SK-MEL-5 (cell line): ENCODE measurements around the gene FRS3. TPM values are rescaled to one million over a fixed set of nuclear protein-coding genes. Genes with fewer than 3 reads are reported as not detected.

Experiments
- DNase-seq: peaks from one replicate; pipeline ENCODE4 v3.0.0-alpha.2; 2016; ENCODE audit warnings: low read depth, low spot score
- in situ Hi-C: cut with HindIII; loops from 2 replicates; pipeline ENCODE4 v1.10.0; 2016; ENCODE audit warnings: low sequenced_read_pairs, high pct_unique_total_duplicates, low pct_unique_long_range_greater_than_20kb
- total RNA-seq: library from RNA; depleted of rRNA; stranded (reverse); fragments of >200 nt; shearing (Covaris generic); gene quantifications from 2 replicates; pipeline ENCODE4 v1.2.3, GENCODE V29; 2014

Gene FRS3
- total RNA-seq, 1 experiment from 2014 or later: 0.61 TPM

DNA sequence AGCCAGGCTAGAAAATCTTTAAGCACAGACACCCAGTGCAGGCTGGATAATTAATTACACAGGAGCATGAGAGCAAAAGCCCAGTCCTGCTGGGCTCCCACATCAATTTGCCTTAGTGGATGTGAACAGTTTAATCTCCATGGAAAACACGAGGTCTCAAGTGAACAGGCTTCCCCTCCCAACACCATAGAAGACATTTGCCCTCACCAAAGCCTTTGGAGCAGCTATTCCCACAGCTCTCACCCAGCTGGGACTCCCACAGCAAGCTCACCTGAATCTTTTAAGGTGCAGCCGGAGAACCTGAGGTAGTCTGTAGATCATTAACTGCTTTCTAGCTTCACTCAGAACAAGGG lies 19.8 kb upstream of the FRS3 start:
- in situ Hi-C loops: no loop called here
- DNase-seq: no peak

DNA sequence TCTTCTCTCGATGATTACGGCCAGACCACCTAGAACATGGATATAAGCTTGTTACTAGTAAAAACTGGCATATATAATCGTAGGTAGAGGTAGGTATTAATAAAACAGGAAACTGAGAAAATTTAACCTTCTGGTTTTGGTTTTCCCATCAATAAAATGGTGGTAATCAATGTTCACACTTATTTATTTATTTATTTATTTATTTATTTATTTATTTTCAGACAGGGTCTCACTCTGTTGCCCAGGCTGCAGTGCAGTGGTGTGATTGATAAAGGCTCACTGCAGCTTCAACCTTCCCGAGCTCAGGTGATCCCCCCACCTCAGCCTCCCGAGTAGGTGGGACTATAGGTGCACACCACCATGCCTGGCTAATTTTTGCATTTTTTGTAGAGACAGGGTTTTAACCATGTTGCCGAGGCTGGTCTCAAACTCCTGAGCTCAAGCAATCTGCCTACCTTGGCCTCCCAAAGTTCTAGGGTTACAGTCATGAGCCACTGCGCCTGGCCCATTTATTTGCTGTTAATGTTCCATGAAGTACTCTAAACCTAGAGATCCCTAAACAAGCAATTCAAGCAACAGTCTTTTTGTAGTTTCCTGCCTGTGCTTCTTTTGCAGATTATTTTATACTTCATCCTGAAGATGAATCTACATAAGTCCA lies 19.3 kb upstream of the FRS3 start:
- in situ Hi-C loops: no loop called here

DNA sequence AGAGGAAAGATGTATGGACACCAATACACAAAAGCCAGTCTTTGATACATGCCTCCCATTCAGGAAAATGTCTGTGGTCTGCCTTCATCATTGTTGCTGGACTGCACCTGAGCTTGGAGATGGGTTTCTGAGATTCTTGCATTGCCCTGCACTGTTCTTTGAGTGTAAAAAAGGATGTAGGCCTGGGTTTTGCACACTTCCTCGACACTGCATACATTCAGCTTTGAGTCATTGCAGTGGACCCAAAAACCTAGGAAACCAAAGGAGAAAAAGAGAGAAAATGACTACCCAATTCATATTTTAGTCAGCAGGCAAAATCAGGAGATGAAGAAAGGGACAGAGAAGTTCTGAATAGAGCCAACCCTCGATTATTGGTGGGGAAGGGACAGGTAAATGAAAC lies 16.8 kb upstream of the FRS3 start:
- DNase-seq: no peak
- in situ Hi-C loops: no loop called here

More for the DNA sequence above, 19.3 kb upstream of the FRS3 start:
- DNase-seq: no peak

DNA sequence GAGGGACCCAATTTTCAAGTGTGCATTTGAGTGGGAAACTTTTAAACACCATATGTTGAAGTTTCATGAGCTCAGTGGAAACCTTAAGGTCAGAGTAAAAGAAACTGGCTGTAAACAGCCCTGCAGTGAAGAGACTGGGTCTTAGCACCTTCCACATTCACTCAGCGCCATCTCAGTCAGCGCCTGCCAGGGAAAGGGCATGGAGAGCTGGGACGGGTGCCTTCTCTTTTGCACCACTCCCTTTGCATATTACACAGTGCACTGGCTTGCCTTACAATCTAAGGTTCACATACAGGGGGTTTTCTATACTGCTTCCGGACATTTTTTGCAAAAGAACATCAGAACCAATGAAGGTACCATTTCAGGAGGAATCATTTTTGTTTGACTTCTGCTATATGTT lies 12.3 kb upstream of the FRS3 start:
- in situ Hi-C loops: no loop called here
- DNase-seq: no peak

DNA sequence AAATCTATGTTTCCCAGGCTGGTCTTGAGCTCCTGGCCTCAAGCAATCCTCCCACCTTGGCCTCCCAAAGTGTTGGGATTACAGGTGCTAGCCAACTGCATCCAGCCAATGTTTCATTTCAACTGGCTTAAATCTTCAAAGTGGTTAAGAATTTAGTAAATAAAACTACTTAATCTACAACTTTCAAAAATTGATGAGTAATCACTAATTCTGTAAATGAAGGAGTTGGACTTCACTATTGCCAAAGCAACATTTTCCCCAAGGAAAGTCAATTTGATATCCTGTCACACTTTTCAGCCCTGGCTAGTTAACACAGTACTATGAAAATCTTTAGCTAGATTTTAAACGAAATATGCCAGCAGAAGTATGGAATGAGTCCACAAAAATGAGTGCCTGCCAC lies 11.6 kb upstream of the FRS3 start:
- in situ Hi-C loops: no loop called here
- no peak for DNase-seq

DNA sequence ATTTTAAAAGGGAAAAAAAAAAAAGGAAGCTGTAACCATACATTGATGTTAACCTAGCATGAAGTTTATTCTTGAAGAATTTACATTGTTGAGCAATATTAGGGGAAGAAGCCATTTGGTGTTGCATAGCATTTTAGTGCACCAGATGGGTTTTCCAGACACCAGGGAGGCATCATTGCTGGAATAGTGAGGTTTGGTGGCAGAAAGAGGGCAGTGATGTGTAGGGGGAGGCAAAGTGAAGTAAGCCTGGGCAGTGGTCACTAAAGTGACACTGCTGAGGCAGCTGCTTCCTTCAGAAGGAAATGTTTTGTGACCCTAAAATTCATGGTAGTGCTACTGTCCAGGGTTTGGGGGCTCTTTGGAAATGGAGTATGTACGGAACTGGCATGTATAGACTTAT lies 10.3 kb upstream of the FRS3 start:
- in situ Hi-C loops: no loop called here
- DNase-seq: no peak

DNA sequence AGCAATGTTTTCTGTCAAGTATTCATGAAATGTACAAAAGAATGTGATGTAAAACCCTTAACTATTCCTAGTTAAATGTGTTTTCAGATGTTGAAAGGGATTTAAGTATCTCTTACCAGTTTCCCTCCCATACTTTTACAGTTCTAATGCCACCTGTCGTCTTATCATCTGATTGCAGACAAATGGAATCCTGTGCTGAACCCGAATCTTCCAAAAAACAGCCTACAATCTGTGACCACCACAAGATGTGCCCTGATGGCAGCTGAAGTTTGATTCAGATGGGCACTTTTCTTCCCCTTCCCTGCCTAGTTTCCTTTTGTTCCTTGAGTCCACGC lies 9.7 kb upstream of the FRS3 start:
- in situ Hi-C loops: no loop called here
- no peak for DNase-seq

DNA sequence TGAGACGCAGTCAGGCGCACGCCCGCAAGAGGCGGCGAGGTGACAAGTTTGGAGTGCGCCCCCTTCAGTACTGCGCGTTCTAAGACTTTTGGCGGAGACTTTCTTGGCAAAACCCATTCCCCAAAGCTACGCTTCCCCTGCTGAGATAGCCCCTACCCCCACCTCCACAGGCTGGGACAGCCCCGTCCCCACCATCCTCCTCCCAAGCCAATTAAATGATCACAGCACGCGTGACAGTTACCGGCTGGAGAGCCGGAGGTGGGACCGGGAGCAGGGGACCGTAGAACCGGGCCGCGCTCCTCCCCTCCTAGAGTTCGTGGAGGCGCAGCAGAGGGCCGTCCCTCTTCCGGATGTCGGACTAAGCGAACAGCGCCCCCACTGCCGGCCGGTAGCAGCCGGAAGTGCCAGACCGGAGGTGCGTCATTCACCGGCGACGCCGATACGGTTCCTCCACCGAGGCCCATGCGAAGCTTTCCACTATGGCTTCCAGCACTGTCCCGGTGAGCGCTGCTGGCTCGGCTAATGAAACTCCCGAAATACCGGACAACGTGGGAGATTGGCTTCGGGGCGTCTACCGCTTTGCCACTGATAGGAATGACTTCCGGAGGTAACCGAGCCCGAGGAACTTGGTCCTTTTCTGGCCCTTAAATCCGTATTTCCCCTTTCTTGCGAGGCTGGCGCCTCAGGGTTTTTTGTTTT lies 7.7 kb upstream of the FRS3 start, which contains the start of gene TOMM6:
TOMM6 (plus strand) TSS at position 476 of the 699 bp plus-strand sequence; CDS start at position 480, 4 bp downstream.
- in situ Hi-C loops: no loop called here
- peak; percentile 92 for DNase-seq

DNA sequence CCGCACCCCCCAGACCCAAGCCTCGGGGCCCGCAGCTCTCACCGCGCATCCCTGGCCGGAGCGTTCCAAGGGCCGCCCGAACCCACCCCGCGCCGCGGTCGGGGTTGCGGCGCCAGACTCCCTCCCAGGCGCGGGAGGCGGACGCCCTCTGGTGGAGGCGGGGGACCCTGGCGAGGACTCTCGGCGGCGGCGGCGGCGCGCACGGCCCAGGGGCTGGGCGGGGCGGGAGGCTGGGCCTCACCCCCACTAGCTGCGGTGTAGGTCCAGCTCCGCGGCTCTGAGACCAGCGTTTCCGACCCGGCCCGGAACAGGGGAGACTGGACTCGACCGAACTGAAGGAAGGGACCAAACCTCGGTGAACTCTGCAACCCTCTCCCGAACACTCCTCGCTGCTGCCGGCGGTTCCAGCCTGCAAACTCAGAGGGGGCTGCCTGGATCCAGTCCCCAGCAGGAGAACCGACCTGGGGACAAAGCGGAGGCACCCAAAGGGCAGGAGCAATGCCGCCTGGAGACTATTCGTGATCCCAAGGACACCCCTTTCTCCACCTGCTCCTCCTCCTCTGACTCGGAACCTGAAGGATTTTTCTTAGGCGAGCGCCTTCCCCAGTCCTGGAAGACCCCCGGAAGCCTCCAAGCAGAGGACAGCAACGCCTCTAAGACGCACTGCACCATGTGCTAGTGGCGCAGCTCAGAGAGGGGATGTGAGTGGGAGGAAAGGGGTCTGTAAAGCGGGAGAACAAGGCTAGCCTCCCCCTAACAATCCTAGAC lies 6.9 kb upstream of the FRS3 start:
- peak; percentile 74 for DNase-seq
- in situ Hi-C loops: no loop called here

DNA sequence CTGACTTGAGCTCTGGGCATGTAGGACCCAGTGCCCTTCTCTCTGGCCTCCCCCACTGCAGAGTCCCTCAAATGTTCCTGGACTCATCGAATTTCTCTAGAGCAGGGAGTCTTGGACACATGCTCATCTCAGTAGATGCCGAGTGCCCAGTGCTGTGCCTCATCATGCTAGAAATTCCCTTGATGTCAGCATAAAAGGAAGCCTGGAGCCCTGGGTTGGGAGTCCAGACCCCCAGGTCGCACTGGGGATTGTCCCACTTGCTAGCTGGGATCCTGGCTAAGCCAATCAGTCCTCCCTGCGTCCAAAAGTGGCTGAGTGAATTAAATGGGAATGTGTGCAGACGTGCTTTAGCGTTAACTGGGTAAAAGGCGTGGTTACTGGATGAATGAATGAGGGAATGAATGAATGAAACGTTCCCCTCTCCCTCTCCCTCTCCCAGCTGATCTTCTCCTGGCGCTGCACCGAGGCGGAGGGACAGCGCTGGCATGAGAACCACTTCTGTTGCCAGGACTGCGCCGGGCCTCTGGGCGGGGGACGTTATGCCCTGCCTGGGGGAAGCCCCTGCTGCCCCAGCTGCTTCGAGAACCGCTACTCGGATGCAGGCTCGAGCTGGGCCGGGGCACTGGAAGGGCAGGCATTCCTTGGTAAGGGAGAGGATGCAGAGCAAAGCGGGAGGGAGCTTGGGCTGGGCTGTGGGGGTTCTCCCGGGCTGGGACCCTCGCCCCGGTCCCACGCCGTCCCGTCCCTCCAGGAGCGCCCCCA lies 6.2 kb upstream of the FRS3 start:
- in situ Hi-C loops: no loop called here
- no peak for DNase-seq

DNA sequence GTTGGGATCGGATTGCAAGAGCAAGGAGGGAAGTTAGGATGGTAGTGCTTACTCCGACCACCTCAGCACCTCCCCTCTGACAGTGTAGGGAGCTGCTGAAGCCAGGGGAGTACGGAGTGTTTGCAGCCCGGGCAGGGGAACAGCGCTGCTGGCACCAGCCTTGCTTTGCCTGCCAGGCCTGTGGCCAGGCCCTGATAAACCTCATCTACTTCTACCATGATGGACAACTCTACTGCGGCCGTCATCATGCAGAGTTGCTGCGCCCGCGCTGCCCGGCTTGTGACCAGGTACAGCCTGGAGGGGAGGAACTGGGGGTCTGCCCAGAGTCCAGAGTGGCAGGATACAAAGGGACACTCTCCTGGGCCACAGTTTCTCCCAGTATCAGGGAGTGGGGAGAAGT lies 5.6 kb upstream of the FRS3 start:
- in situ Hi-C loops: no loop called here
- DNase-seq: no peak

DNA sequence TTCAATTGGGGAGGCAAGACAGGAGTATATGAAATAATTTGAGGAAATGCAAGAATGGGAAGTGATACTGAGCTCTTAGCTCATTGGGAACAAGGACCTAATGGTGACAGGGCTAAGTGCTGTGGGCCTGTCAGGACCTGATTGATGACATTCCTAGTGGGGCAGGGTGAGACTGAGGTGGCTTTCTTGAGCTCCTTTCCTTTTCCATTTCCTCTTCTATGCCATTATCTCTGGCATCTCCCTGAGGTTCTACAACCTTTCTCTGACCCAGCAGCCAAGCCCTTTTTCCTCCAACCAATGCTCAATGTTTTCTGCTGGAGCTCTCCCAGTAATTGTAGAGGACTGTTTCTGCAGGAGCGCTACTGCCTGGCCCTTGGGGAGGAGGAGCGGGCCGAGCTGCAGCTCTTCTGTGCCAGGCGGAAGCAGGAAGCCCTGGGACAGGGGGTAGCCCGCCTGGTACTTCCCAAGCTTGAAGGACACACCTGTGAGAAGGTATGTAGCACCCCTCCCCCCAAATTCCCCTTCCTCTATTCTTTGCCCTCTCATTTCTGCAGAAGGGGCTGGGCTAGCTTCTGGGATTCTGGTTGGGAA lies 5.0 kb upstream of the FRS3 start:
- in situ Hi-C loops: no loop called here
- DNase-seq: no peak

DNA sequence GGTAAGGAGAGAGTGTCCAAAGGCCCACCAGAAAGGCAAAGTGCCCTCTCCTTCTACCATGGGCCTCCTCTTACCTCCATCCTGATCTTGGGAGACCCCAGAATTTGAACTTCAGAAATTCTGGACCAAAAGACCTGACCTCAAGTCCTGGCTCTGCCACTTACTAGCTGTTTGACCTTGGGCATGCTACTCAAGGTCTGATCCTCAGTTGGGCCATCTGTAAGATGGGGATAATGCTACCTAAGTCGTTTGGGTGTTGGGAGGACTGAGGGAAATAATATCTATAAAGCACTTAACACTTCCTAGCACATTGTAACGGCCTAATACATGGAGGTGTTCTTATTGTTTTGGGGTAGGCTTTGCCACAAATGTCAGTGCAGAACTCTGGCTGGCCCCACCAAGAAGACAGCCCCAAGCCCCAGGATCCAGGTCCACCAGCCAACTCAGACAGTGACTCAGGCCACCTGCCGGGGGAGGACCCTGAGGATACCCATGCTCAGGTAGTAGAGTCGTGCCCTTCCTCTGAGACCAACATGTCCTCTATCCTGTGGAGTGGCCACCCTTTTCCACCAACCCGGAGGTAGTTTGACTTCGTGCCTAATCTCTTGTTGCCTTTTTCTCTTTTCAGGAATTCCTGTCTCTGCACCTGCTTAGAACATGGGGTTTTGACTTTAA lies 3.5 kb upstream of the FRS3 start:
- in situ Hi-C loops: no loop called here
- DNase-seq: no peak

DNA sequence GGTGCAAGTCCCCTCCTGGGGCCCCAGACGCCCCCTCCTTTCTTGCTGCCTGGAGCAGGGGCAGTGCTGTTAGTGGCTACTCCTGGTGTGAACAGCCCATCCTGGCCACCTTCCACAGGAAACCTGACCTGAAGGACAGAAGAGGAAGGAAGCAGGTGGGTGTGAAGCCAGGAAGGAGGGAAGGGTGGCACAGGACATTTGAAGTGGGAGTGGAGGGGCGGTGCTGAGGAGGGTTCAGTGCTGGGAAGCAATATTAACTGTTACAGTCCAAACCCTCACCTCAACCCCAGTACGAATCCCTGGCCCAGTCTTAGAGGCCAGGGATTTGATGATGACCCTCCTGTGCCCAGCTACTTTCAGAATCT lies 1.6 kb upstream of the FRS3 start:
- in situ Hi-C loops: no loop called here
- DNase-seq: no peak

DNA sequence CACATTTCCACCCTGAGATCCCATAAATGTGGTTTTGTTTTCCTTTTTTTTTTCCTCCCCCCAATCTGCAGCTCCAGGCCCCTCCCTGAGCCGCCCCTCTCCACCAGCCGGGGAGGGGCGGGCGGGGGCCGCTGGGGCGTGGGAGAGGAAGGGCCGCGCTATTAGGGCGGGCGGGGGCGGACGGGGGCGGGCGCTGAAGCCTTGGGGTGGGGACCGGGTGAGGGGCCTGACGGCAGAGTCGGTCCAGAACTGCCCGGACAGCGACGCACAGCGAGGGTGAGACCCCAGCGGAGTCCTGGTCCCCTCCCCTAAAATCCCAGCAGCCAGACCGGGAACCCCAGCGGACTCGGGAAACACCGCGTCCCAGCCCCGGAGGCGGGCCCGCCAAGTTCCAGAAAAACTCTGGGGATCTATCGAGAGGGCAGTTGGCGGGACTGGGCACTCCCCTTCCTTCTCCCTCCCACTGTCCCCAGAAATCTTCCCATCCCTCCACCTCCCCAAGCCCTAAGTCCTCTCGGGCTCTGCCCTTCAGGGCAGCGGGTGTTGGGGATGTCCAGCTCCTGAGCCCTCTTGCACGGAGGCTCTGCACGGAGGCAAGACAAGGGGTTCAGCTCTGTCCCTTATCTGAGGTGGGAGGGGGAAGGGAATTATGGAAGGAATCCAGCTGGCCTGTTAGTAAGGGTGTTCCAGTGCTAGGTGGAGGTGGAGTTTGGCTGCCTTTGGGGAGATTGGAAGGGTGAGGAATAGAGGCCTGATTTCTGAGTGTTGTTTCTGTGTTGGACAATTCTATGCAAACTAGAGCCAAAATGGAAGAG lies 1.1 kb upstream of the FRS3 start, which contains the start of gene PRICKLE4:
PRICKLE4 (plus strand) TSS at position 232 of the 815 bp plus-strand sequence. CDS start 2,692 bp downstream, outside the sequence.
- in situ Hi-C loops: no loop called here
- DNase-seq: no peak

DNA sequence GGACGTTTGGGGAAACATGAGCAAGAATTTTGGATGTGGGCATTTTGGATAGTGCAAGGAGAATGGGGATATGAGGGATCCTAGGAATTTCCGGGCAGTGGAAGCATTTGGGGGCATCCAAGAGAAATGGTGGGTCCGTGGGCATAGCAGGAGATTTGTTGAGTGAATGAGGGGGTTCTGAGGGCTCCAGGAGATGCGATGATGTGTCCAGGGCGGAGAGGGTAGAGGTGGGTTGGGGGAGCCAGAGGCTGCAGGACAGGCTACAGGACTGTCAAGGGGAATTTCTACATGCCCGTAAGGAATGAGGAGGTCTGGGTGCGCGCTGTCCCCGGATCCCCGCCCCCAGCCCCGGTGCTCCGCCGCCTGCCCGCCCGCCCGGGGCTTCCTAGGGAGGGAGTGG lies 364 bp downstream of the FRS3 start:
- DNase-seq: no peak
- in situ Hi-C loops: no loop called here

DNA sequence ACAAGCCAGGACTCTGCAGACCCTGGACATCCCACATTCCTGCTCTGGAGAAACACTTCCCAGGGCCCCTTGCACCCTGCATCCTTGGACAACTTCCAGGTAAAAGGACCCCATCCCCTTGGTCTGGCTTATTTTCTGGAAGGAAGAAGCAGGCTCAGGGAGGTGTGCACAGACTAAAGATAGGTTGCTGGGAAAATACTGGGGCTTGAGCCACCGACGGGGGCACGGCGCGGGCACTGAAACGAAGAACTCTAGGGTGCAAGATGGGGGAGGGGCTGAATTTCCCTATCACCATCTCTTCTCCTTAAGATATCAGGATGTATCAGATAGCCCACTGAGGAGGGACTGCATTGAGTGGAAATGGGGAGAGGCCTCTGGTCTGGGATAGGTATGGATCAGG lies 805 bp downstream of the FRS3 start:
- DNase-seq: no peak
- in situ Hi-C loops: no loop called here
